GM18502 (cell line): ENCODE results near the gene CSTPP1.
"Not testable (repeated sequence)": the region's sequence is repeated elsewhere in the genome, so short reads cannot be mapped to it uniquely, and the experiment has no call there.

ENCODE experiments used
- ATAC-seq: cut with Tn5 transposase; IDR thresholded peaks from one replicate; pipeline ENCODE4 v1.9.1; 2021; ENCODE audit warnings: mild to moderate bottlenecking; ENCODE audit not compliant: unreplicated experiment, poor library complexity

Gene CSTPP1

DNA sequence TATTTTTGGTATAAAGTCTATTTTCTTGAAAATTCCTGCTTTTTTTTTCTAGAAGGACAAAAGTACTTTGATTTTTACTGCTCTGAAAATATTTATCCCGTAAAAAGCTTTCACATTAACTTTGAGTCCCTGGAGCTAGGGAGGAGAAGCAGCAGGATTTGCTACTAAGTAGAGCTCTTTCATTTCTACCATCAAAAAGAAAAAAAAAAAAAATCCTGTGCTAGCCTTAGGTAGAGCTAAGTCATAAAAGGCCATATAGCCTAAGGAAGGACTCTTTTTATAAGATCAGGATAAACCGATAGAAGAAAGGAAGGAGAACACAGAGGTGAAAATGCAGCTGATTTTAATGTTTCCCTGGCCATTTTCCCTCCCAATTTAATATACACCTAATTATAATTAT is 48.0 kb downstream of the CSTPP1 start:
- no peak for ATAC-seq

- ATAC-seq: no peak
These were observed 48.4 kb downstream of the CSTPP1 start for GRCh38 chr11:46984987-46985386.

DNA sequence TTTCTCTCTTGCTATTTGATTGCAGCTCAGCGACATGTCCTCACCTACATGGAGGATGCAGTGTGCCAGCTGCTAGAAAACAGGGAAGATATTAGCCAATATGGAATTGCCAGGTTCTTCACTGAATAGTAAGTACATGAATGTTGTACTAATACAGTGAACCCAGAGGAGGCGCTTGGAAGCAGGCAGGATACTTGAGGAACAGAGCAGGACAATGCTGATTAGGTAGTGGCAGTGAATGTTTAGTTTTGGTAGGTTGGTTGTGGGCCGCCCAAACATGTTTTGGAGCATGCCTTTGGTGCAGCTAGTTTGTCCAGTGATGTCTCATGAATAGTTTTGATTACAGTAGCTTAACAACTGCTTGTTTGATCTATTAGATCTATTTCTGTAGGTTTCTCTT is 50.6 kb downstream of the CSTPP1 start:
- no peak for ATAC-seq

DNA sequence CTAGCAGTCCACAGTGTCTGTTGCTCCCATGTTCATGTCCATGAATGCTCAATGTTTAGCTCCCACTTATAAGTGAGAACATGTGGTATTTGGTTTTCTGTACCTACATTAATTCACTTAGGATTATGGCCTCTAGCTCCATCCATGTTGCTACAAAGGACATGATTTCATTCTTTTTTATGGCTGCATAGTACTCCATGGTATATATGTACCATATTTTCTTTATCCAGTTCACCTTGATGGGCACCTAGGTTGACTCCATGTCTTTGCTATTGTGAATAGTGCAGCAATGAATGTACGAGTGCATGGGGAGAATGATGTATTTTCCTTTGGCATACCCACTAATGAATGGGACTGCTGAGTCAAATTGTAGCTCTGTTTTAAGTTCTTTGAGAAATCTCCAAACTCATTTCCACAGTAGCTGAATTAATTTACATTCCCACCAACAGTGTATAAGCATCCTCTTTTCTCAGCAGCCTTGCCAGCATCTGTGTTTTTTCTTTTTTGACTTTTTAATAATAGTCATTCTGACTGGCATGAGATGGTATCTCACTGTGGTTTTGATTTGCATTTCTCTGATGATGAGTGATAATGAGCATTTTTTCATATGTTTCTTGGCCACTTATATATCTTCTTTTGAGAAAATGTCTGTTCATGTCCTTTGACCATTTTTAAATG is 53.4 kb downstream of the CSTPP1 start:
- ATAC-seq: not testable (repeated sequence)

GRCh38 chr11:46991391-46991790 is 54.8 kb downstream of the CSTPP1 start:
- ATAC-seq: no peak

- not testable (repeated sequence) for ATAC-seq
These were observed 55.8 kb downstream of the CSTPP1 start for GRCh38 chr11:46992386-46992785.

DNA sequence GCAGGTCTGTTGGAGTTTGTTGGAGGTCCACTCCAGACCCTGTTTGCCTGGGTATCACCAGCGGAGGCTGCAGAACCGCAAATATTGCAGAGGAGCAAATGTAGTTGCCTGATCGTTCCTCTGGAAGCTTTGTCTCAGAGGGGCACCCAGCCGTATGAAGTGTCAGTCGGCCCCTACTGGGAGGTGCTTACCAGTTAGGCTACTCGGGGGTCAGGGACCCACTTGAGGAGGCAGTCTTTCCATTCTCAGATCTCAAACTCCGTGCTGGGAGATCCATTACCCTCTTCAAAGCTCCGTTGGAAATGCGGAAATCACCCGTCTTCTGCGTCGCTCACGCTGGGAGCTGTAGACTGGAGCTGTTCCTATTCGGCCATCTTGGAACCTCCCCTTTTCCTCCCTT is 61.2 kb downstream of the CSTPP1 start:
- ATAC-seq: not testable (repeated sequence)

GRCh38 chr11:46999217-46999616 is 62.7 kb downstream of the CSTPP1 start:
- ATAC-seq: no peak

GRCh38 chr11:47000033-47000432 is 63.5 kb downstream of the CSTPP1 start:
- no peak for ATAC-seq

DNA sequence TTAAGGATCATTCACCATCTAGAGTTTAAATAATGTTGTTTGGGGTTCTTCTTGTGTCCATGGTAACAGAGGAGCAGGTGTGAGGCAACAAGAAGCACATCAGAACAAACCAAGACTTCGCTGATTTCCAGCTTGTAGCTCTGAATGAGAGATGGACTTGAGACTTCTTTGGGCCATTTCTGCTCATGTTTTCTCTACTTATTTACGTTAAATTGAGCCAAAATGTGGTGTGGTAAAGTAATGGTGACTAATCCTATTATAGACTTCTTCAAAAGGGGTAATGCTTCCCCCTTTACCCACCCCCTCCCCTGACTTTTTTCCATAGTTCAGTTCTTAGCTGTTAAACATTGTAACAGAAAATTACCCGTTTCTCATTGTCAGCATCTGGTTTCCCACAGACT is 65.2 kb downstream of the CSTPP1 start:
- ATAC-seq: no peak

GRCh38 chr11:47002390-47002789 is 65.8 kb downstream of the CSTPP1 start:
- no peak for ATAC-seq

GRCh38 chr11:47003180-47003877 is 66.8 kb downstream of the CSTPP1 start:
- ATAC-seq: no peak

DNA sequence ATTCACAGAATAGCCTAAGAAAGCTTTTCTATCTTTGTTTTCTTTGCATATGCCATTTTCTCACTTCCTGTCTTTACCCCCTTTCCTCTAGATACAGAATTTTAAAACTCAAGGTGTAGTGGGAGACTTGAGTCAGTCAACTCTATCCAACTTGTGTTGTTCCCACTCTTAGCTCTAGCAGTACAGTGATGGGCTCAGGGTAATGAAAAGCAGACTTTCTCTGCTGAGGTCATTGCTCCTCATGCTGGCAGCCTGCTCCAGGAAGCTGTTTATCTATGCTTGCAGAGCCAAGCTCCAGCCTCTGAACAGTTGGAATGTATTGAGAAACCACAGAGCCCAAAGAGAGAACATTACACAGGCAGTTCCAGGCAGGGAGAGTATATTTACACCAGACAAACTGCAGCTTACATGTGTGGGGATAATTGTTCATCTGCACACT is 68.1 kb downstream of the CSTPP1 start:
- ATAC-seq: no peak

DNA sequence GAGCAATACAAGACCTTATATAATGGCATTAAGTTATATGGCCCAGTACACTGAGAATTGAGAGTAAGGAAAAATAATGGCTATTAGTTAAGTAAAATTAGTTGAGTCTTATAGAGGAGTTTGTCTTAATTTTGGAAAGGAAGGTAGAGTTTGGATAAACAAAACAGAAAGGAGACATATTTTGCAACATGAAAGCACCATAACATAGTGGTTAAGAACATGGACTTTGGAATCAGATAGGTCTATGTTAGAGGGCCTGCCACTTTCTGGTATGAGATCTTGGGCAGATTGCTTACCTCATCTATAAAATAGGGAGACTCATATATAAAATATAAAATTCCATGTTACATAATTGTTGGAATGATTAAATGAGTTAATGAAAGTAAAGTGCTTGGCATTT is 68.9 kb downstream of the CSTPP1 start:
- ATAC-seq: no peak

DNA sequence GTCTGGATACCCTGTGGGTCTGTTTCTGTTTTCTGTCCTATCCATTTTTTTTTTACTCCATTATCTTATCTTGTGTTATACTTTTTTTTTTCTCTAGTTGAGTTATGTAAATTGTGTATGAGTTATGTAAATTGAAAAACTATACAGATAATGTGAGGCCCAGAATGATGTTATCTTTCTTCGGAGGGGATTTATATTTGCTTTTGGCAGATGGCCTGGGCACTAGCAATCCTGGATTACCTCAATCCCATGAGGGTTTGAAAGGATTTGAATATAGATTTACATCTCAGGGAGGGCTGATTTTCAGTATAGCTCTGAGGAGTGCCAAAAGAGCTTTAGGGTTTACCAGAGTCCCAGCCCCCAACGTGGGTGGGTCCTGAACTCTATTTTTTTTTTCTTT is 71.0 kb downstream of the CSTPP1 start:
- ATAC-seq: no peak

GRCh38 chr11:47010179-47010578 is 73.6 kb downstream of the CSTPP1 start:
- no peak for ATAC-seq

DNA sequence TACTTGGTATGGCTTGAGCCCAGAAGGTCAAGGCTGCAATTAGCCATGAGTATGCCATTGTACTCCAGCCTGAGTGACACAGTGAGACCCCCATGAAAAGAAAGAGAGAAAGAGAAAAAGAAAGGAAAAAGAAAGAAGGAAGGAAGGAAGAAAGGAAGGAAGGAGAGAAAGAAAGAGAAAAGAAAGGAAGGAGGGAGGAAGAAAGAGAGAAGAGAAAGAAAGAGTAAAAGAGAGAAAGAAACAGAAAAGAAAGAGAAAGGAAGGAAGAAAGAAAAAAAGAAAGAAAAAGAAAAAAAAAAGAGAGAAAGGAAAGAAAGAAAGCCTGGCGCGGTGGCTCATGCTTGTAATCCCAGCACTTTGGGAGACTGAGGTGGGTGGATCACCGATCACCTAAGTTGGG is 77.5 kb downstream of the CSTPP1 start:
- ATAC-seq: no peak

GRCh38 chr11:47018637-47019036 is 82.1 kb downstream of the CSTPP1 start:
- no peak for ATAC-seq

GRCh38 chr11:47020793-47021526 is 84.4 kb downstream of the CSTPP1 start:
- no peak for ATAC-seq

DNA sequence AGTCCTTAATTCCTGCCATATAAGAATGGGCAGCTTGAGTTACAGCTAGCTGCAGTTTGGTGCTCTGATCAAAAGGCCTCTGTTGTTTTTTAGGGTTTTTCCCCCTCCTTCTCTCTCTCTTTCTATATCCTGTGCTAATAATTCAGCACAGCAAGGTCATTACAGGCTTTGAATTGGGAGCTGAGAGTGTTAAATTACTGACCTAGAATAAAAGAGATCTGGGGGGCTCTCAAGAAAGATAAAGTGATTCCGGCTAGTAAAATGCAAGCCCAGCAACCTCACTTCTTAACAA is 84.9 kb downstream of the CSTPP1 start:
- no peak for ATAC-seq

DNA sequence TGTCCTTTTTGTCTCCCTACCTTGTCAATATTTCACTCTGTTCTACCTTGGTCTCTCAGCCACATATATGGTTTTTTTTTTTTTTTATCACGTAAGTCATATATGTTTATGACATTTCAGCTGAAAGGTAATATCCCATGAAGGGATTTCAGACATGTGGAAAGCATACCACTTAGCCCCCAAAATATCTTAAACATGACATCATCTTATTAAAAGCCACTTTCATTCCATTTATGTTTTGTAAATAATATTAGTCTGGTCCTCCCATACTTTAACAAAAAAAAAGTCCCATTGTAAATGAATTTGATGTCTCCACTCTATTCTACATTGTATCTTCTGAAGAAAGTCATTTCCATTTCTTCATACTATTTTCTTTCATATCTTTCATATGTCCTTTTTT is 85.4 kb downstream of the CSTPP1 start:
- ATAC-seq: no peak
